Mammary epithelial cell (primary cell): ENCODE measurements around the gene MRM3.

Source experiments
- CTCF ChIP-seq, 2 donors: IDR thresholded peaks in 1 of 2; conservative IDR thresholded peaks in 1 of 2; 2 replicates each; pipeline ENCODE4 v1.5.1; 2011 to 2012; ENCODE audit warnings: inconsistent platforms in 2 of 2, low read length in 2 of 2, mild to moderate bottlenecking in 2 of 2, control low read depth in 1 of 2, low read depth in 1 of 2; ENCODE audit not compliant: insufficient read depth in 1 of 2; ENCODE audit errors: extremely low read depth in 1 of 2
- EZH2 ChIP-seq: IDR thresholded peaks from 2 replicates; pipeline ENCODE4 v1.6.1; 2012; ENCODE audit warnings: low read length, inconsistent platforms, borderline replicate concordance

GRCh38 chr17:830381-830780, 48.2 kb downstream of the MRM3 start:
- TF ChIP-seq CTCF (conservative IDR thresholded peaks at IDR 0.05 in 1 of 2, IDR thresholded peaks at IDR 0.05 in 1 of 2; ENCODE audit: extremely low read depth in 1 of 2, insufficient read depth in 1 of 2, low read depth in 1 of 2, low read length in 2 of 2): no peak
- no peak for TF ChIP-seq EZH2
